ENCODE measurements around the gene DLG2.
"Not testable (repeated sequence)": the region's sequence is repeated elsewhere in the genome, so short reads cannot be mapped to it uniquely, and the experiment has no call there.

The DLG2 gene

GRCh38 chr11:83613767-83614121 is 2013.4 kb downstream of the DLG2 start:
- FAIRE-seq (no peak), DNase-seq (ENCODE audit: low spot score) (no peak)

GRCh38 chr11:83612891-83613766 is 2014.0 kb downstream of the DLG2 start:
- DNase-seq (ENCODE audit: low spot score) (no peak), FAIRE-seq (no peak)

- no peak for DNase-seq (ENCODE audit: low spot score)
These were observed 2015.5 kb downstream of the DLG2 start for GRCh38 chr11:83611600-83611999.

GRCh38 chr11:83611031-83611430 is 2016.1 kb downstream of the DLG2 start:
- DNase-seq (ENCODE audit: low spot score) (no peak), FAIRE-seq (no peak)

More at GRCh38 chr11:83611600-83611999, 2015.5 kb downstream of the DLG2 start:
- FAIRE-seq: no peak

- DNase-seq (ENCODE audit: low spot score) (no peak), FAIRE-seq (no peak)
These were observed 2018.0 kb downstream of the DLG2 start for GRCh38 chr11:83609191-83609590.

- DNase-seq (ENCODE audit: low spot score): no peak
These were observed 2018.6 kb downstream of the DLG2 start for GRCh38 chr11:83608571-83608970.

GRCh38 chr11:83601914-83602527 is 2025.1 kb downstream of the DLG2 start:
- FAIRE-seq (no peak), DNase-seq (ENCODE audit: low spot score) (no peak)

More at GRCh38 chr11:83608571-83608970, 2018.6 kb downstream of the DLG2 start:
- FAIRE-seq: no peak

- no peak for DNase-seq (ENCODE audit: low spot score)
- no peak for FAIRE-seq
These were observed 2025.8 kb downstream of the DLG2 start for GRCh38 chr11:83601201-83601913.

GRCh38 chr11:83600661-83601060 is 2026.5 kb downstream of the DLG2 start:
- DNase-seq (ENCODE audit: low spot score) (no peak), FAIRE-seq (peak; percentile 58)

- FAIRE-seq (no peak), DNase-seq (ENCODE audit: low spot score) (no peak)
These were observed 2028.1 kb downstream of the DLG2 start for GRCh38 chr11:83599066-83599465.

- FAIRE-seq; DNase-seq (ENCODE audit: low spot score): not testable (repeated sequence)
These were observed 2039.3 kb downstream of the DLG2 start for GRCh38 chr11:83587797-83588196.

- no peak for FAIRE-seq
These were observed 2043.3 kb downstream of the DLG2 start for GRCh38 chr11:83583757-83584366.

GRCh38 chr11:83574519-83574918 is 2052.6 kb downstream of the DLG2 start:
- FAIRE-seq (no peak), DNase-seq (ENCODE audit: low spot score) (peak; percentile 38)

More at GRCh38 chr11:83583757-83584366, 2043.3 kb downstream of the DLG2 start:
- peak; percentile 36 for DNase-seq (ENCODE audit: low spot score)

- FAIRE-seq: no peak
- DNase-seq (ENCODE audit: low spot score): no peak
These were observed 2054.3 kb downstream of the DLG2 start for GRCh38 chr11:83572581-83573496.

GRCh38 chr11:83571302-83571701 is 2055.8 kb downstream of the DLG2 start:
- FAIRE-seq (no peak), DNase-seq (ENCODE audit: low spot score) (no peak)

- DNase-seq (ENCODE audit: low spot score): no peak
- FAIRE-seq: no peak
These were observed 2057.9 kb downstream of the DLG2 start for GRCh38 chr11:83569134-83569805.

- no peak for FAIRE-seq
- no peak for DNase-seq (ENCODE audit: low spot score)
These were observed 2058.6 kb downstream of the DLG2 start for GRCh38 chr11:83568516-83568915.

GRCh38 chr11:83566950-83567349 is 2060.2 kb downstream of the DLG2 start:
- DNase-seq (ENCODE audit: low spot score): peak; percentile 56
- no peak for FAIRE-seq

GRCh38 chr11:83564870-83565269 is 2062.3 kb downstream of the DLG2 start:
- FAIRE-seq (peak; percentile 5), DNase-seq (ENCODE audit: low spot score) (no peak)

GRCh38 chr11:83558281-83558680 is 2068.9 kb downstream of the DLG2 start:
- FAIRE-seq: no peak
- no peak for DNase-seq (ENCODE audit: low spot score)
